Cardiac fibroblast (primary cell): ENCODE results near the gene HIPK2.

Experiments used
- DNase-seq, 2 donors: peaks; one replicate each; pipeline versions ENCODE4 v3.0.0 to v3.0.0-alpha.2; 2010; ENCODE audit warnings: low read depth in 2 of 2
- H3K4me3 ChIP-seq, 2 donors: replicated peaks in 1 of 2; 1 replicate in 1 of 2; 2 replicates in 1 of 2; pipeline ENCODE4 v1.5.1; 2011; ENCODE audit warnings: low read depth in 2 of 2, low read length in 2 of 2, mild to moderate bottlenecking in 2 of 2, moderate library complexity in 1 of 2
- TF ChIP-seq, protein P1 (sequence below): IDR thresholded peaks from one replicate; pipeline ENCODE4 v1.5.1; 2011; ENCODE audit warnings: low read depth, mild to moderate bottlenecking, low read length, inconsistent platforms

Gene HIPK2

DNA sequence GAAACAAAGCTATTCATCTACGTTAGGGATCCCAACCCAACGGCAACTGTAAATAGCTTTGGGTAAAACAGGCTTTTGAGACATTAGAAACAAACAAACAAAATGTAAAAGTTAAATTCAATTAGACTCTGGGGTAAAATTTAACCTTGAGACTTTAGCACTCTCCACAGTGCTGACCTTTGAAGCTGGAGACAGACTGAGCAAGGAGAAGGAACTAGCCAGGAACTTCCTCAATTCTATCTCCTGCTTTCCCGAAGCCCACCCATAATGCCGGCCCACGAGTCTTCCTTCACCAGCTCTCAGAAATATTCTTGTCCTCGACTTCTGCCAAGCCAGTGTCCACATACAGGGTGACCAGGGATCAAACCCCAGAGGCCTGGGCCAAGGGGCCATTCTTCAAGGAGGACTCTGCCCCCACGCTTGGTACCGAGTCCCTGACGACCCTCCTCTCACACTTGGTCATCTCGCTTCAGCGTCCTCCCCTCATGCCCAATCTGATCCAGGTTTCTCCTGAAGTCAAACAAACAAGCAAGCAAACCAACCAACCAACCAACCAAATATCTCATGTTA, 114.1 kb downstream of the HIPK2 start:
- TF ChIP-seq, protein P1, sequence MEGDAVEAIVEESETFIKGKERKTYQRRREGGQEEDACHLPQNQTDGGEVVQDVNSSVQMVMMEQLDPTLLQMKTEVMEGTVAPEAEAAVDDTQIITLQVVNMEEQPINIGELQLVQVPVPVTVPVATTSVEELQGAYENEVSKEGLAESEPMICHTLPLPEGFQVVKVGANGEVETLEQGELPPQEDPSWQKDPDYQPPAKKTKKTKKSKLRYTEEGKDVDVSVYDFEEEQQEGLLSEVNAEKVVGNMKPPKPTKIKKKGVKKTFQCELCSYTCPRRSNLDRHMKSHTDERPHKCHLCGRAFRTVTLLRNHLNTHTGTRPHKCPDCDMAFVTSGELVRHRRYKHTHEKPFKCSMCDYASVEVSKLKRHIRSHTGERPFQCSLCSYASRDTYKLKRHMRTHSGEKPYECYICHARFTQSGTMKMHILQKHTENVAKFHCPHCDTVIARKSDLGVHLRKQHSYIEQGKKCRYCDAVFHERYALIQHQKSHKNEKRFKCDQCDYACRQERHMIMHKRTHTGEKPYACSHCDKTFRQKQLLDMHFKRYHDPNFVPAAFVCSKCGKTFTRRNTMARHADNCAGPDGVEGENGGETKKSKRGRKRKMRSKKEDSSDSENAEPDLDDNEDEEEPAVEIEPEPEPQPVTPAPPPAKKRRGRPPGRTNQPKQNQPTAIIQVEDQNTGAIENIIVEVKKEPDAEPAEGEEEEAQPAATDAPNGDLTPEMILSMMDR = no peak
- no peak for DNase-seq
- no peak overlapping the region for H3K4me3 ChIP-seq

DNA sequence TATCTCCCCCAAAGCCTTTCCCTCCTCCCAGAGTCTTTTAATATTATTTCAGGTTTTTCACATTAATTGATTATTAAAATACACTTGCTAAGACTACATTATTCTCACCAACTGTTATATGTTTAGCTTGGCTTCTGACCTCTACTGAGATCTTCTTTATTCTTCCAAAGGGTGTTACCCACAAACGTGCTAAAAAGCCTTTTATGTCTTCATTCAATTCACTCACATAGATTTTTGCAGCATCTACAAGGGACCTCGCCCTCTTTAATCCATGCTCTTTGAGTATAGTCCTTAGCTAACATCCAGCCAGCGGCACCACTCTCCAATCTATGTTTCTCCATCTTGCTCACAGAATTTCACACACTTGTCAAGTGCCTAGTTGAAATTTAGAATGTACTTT, 115.9 kb downstream of the HIPK2 start:
- TF ChIP-seq, protein P1 = no peak
- no peak for DNase-seq
- H3K4me3 ChIP-seq = no peak overlapping the region

DNA sequence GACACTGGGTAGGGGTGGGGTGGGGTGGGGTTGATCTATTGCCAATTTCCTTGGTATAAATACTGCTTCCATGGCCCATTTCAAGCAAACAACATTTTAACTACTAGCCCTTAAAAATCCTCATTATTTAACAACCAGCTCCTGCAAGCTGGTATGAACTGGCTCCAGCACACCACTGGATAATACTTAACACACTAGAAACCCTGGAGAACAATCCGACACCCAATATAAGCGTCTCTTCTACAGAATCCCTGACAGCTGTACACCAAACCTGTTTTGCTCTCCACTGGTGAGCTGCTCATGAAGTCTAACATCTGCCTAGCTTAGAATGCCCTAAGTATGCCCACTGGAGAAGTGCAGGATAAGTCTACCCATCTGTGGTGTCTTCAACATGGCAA, 116.8 kb downstream of the HIPK2 start:
- TF ChIP-seq, protein P1 = no peak
- no peak overlapping the region for H3K4me3 ChIP-seq
- no peak for DNase-seq

DNA sequence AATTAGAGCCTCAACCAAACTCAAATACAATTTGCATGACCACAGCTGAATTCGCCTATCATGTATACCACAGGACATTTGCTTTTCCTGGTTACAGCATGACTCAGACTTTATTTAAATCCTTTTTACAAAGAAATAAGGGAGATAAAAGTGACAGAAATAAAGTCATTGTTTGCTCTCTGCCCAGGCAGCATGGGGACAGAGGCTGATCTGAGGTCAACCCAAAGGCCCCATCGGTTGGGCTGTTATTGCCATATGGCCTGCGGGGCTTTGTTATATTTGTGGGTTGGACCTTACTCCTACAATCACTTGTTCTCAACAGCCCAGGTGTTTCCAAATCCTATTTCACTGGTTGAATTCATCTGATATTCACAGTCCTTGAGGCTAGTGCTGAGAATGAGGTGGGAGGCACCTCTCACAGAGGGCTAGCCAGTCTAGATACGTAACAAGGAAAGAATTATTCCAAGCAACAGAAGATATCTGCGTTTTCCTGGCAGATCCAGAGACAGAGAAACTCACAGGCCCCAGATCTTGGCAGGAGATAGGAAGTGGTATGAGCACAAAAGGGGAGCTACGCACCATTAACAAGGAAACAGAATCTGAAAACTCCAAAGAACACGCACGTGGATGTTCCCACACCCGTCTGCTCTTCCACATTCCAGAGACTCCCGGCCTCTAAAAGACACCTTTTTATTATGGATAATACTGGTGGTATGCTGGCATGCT, 117.3 kb downstream of the HIPK2 start:
- TF ChIP-seq, protein P1 = no peak
- H3K4me3 ChIP-seq = no peak overlapping the region
- DNase-seq = no peak

DNA sequence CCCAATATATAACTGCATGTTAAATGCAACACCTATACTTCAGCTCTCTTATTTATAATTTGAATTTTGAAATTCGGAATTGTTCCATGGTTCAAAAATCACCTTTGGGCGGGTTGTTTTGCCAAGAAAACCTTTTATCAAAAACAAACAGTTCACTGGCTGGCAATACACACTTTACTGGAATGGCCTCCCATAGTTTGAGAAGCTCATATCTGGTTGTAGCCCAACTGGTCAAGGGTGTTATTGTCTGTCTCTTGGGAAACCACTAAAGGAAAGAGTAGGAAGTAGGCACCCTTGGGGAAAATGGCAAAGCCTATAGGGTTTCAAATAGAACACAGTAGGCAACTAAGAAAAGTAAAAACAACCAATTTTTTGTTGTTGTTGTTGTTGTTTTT, 117.9 kb downstream of the HIPK2 start:
- H3K4me3 ChIP-seq = no peak overlapping the region
- no peak for DNase-seq
- TF ChIP-seq, protein P1 = no peak

DNA sequence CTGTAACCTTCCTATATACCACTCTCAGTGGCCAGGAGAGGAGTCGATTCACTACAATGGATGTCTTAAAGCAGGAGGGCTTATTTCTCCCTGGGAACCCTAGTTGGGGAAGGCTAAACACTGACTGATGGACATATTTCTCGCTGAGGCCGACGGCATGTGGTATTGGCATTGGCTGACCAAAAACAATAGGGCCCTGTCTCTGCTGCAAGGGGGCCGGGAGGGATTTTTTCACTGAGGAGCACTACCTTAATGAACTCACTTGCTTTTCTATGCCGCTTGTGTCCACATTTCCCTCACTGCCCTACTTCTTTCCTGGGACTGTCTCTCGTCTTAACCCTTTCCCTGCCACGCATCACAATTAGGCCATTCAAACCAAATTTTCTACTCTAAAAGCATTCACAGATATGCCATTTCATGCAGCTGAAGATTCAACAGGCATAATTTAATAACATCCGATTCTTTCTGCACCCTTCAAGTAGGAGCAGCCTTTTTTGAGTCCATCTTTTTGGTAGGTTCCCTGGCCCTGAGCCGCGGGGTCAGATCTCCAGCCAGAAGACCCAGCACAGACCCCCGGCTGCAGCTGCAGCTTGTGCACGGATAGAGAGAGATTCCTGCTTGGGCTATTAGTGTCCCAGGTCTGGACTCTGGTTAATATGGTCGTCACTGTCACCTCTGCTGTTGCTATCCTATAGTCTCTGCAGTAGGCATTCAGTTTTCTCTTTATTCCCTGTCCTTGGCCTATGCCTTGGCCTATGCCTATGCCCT, 118.7 kb downstream of the HIPK2 start:
- H3K4me3 ChIP-seq = no peak overlapping the region

More for the DNA sequence above, 118.7 kb downstream of the HIPK2 start:
- TF ChIP-seq, protein P1 = no peak
- no peak for DNase-seq
